HG02885 (cell line): Measurements from ENCODE around the gene NODAL.

ENCODE experiments used
- ATAC-seq: cut with Tn5 transposase; IDR thresholded peaks from one replicate; pipeline ENCODE4 v1.9.1; 2021; ENCODE audit warnings: mild to moderate bottlenecking; ENCODE audit not compliant: unreplicated experiment, poor library complexity

Gene NODAL

GRCh38 chr10:70465278-70465677 is 23.8 kb upstream of the NODAL start:
- no peak for ATAC-seq

DNA sequence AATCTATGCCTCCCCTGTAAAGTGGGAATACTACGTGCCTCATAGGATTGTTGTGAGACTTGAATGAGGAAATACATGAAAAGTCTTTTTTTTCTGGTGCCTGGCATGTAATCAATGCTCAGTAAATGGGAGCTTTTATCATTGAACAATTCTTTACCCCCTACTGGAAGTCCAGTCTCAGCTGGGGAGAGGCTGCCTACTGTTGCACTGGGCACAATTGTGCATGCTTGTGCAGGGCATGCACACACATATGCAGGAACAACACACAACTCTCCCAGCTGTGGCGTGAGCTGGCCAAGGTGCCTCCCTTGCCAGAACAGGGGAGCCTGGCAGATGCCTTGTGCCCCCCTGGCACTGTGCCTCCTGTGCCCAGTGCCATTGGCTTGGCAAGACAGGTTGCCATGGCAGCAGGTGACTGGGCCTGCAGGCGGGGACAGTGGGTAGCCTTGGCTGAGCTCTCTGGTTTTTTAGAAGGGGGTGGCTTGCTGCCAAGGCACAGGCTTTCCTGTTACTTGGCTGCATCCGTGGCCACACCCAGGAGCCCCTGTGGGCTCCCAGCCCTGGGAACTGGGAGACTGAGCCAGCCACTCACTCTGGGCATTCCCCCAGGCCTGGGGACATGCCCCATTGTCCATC is 21.0 kb upstream of the NODAL start:
- ATAC-seq: no peak

DNA sequence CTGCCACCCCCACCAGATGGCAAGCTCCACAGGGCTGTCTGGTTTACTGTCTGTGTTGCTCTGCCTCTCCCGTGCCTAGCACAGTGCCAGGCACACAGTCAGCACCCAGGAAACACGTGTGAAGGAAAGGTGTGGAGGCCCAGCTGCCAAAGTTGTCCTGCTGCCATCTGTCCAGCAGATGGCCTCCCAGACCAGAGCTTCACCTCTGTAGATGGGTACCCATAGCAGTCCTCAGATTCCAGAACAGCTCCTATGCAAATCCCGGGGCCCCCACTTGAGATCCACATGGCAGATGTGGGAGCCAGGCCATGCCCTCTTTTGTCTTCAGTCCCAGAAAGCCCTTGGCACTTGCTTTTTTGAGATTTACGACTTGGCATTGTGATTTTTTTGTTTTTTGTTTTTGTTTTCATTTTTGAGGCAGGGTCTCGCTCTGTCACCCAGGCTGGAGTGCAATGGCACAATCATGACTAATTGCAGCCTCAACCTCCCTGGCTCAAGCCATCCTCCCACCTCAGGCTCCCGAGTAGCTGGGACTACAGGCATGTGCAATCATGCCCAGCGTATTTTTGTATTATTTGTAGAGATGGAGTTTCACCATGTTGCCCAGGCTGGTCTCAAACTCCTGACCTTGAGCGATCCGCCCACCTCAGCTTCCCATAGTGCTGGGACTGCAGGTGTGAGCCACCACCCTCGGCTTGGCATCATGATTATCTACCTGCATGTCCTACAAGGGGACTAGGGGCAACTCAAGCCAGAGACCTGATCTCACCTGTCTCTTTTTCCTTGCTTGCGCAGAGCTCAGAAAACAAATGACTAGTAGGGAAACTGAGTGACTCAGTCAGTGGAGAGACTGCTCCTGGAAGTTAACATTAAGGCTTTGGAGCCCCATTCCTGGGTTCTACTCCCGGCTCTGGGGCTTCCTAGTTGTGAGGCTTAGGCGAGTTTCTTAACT is 20.2 kb upstream of the NODAL start:
- peak; percentile 43 for ATAC-seq

DNA sequence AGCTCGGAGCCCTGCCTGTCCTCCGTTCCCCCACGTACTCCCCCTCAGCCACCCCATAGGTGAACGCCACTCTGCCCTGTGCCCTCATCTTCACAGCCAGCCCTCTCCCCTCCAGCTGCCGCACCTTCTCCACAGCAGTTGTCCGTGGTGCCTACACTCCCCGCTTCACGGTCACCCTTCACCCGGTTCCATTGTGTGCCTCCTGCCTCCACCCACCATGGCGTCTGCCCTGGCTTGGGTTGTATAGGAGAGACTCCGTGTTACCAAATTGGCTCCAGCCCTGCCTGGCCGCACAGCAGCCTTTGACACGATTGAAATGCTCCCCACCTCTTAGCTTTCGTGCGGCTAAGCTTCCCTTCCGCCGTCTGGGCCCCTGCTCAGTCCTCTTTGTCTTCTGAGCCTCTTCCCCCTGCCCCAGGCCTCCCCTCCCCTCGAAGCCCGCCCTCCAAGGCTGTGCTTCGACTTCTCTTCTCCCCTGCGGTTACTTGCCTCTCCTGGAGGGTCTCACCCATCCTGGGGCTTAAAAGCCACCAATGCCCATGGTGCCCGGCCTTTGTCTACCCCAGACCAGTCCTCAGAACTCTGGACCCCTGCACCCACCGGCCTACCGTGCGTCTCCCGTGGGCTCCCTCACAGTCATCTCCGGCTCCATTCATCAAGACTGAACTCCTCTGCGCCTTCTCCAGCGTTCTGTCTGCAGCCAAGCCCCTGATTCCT is 18.5 kb upstream of the NODAL start:
- ATAC-seq: no peak

GRCh38 chr10:70459061-70459773 is 17.7 kb upstream of the NODAL start:
- ATAC-seq: no peak

DNA sequence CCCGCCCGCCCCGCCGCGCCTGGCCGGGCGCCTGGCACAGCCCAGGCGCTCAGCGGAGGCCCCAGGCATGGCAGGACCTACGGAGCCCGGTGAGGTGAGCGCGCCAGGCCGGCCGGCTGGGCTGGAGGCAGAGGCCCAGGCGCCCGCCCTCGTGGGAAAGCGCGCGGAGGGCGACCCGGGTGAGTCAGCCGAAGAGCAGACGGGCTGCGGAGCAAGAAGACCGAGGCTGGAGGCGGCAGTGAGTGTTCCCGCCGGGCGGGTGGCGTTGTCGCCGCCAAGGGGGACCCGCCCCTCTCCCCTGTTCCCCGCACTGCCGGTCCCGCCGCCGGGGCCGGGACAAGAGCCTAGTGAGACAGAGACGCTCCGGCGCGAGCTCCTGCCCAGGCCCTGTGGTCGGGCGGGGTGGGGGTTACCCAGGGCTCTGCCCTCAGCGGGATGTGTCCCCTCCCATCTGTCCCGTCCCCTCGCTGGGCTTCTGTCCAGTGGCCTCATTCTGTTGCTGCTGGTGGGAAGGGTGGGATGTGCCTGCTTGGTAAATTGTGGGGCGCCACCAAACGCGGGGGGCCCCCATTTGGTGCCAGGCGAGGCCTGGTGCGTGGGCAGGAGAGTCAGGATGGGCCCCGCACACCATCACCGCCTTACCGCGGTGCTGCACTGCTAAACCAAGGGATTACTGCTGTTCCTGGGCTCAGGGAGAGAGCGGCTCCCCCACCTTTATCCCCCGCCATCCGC is 17.0 kb upstream of the NODAL start:
- no peak for ATAC-seq

DNA sequence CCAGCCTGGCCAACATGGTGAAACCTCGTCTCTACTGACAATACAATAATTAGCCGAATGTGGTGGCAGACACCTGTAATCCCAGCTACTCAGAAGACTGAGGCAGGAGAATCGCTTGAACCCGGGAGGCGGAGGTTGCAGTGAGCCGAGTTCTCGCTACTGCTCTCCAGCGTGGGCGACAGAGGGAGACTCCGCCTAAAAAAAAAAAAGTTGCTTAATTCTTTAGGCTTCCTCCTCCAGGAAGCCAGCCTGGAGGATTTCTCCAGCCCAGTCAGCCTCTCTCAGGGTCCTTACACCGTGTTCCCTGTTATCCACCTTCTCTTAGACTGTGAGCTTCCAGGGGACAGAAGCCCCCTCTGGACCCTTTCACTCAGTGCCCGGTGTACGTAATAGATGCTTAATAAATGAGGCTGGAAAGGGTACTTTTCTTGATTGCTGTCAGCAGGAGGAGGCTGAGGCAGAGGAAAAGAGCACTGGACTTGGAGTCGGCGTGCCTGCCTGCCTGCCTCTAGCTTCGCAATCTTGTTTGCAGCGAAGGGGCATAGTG is 16.4 kb upstream of the NODAL start:
- ATAC-seq: no peak

GRCh38 chr10:70456164-70456563 is 14.7 kb upstream of the NODAL start:
- ATAC-seq: no peak

DNA sequence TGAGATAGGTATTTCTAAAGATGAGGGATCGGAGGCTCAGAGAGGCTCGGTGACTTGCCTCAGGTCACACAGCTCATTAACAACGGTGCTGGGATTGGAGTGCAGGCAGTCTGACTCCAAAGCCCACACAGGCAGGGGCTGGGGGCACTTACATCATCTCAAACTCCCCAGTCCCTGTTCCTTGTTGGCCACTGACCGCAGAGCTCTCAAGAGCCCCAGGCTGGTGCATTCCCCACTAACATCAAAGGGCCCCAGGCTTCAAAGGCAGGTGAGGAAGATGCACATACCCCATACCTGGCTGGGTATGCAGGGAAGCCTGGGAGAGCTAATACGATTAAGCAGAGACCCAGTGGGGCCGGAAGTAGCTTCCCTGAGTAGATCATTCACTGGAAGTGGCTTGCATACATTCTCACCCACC is 13.7 kb upstream of the NODAL start:
- ATAC-seq: no peak

DNA sequence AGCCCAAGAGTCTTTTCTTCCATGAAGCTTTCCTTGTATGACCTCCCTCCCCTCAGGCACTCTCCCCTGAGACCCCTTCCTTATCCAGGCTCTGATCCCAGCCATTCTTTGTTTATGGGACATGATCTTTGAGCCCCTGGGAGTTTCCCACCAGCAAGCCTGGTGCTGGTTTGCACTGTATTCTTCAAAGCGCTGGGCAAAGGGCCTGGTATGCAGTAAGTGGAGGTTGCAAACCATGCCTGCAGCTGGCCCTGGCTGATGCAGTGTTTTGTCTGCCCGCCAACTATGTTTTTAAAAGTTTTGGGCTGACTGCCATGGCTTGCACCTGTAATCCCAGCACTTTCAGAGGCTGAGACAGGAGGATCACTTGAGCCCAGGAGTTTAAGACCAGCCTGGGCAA is 6.8 kb upstream of the NODAL start:
- no peak for ATAC-seq

DNA sequence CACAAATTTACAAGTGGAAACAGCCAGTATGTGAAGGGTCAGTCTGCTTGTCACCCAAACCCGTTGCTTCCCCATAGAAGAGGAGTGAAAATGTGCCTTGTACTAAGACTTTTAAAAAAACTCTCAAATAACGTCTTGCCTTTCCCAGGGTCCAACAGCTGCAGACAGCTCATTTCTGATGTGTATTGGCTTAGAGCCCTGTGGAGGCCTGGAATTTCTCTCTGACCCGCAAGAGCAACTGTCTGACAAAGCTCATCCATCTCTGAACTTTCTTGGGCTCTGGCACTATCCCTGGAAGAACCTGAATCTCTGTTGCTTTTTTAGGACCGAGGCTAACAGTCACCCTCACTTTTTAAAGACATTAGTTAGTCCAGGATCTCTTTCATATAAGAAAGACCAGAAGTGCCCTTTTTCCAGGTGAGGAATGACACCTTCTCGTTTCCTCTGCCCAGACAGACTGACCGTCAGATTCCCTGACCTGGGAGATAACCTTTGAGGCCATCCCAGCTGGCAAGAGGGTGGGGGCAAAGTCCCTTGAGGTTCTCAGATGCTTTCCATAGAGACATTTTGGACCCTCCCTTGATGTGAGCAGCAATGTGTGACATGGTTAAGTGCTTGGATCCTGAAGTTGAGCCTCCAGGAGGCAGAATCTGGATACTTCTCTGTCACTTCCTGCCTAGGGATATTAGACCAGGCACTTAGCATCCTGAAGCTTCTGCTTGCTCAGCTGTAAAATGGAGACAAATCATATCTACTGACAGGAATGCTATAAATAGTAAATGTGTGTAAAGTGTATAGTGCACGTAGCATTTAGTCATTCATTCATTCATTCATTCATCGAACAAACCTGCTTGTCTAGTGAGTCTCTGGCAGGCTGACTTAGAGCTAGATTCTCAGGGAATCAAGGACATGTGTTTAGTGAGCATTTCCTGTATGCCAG is 4.5 kb upstream of the NODAL start:
- ATAC-seq: no peak

- ATAC-seq: no peak
Measured at GRCh38 chr10:70444744-70445143, 3.3 kb upstream of the NODAL start.

- no peak for ATAC-seq
Measured at GRCh38 chr10:70442332-70442988, 979 bp upstream of the NODAL start.

DNA sequence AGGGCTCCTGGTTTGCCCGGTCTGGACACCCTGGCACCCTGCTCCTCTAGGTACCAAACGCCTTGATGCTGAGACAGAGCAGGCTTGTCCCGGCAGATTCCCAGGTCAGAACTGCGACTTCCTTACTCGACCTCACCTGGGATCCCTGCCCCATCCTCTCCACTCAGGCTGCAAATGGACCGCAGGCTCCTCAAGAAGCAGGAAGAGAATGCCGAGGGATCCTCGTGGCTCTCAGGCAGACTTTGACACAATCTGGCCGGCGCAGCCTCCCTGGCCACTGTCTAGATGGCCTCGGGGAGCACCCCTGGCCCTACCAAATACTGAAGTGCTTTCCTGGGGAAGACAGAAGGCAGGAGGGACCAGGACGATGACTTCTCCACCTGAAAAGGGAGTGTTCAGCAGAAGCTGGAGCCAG is 421 bp upstream of the NODAL start:
- ATAC-seq: no peak

GRCh38 chr10:70440296-70441160 is 953 bp downstream of the NODAL start:
- ATAC-seq: no peak

DNA sequence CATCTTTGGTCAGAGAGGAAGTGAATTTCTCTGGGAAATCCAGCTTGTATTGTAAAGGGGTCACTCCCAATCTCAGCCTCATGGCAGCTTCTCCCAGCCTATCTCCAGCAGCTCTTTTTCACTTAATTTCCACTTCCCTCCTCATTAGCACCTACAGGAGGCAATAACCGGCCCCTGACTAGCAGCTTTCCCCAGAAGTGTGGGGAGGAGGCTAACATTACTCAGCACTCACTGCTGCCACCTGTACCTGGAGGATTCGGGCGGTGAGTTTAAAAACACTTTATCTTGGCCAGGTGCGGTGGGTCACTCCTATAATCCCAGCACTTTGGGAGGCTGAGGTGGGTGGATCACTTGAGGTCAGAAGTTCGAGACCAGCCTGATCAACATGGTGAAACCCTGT is 3.8 kb downstream of the NODAL start:
- no peak for ATAC-seq
